Fibroblast of mammary gland (primary cell): ENCODE results near the gene SLX4IP.
A peak's percentile ranks its signal among the peaks of the same experiment; 100 is the strongest.
"Not testable (repeated sequence)": the region's sequence is repeated elsewhere in the genome, so short reads cannot be mapped to it uniquely, and the experiment has no call there.

Experiments
- DNase-seq: peaks from one replicate; pipeline ENCODE4 v3.0.0-alpha.2; 2010; ENCODE audit warnings: low read depth
- H3K4me3 ChIP-seq: 2 replicates; pipeline ENCODE4 v1.5.1; 2011; ENCODE audit warnings: low read depth, mild to moderate bottlenecking, low read length, moderate library complexity; ENCODE audit not compliant: control insufficient read depth
- TF ChIP-seq, protein P1 (sequence below): conservative IDR thresholded peaks from 2 replicates; pipeline ENCODE4 v1.5.1; 2011; ENCODE audit warnings: low read depth, low read length, inconsistent platforms; ENCODE audit not compliant: control insufficient read depth, insufficient read depth

The SLX4IP gene

DNA sequence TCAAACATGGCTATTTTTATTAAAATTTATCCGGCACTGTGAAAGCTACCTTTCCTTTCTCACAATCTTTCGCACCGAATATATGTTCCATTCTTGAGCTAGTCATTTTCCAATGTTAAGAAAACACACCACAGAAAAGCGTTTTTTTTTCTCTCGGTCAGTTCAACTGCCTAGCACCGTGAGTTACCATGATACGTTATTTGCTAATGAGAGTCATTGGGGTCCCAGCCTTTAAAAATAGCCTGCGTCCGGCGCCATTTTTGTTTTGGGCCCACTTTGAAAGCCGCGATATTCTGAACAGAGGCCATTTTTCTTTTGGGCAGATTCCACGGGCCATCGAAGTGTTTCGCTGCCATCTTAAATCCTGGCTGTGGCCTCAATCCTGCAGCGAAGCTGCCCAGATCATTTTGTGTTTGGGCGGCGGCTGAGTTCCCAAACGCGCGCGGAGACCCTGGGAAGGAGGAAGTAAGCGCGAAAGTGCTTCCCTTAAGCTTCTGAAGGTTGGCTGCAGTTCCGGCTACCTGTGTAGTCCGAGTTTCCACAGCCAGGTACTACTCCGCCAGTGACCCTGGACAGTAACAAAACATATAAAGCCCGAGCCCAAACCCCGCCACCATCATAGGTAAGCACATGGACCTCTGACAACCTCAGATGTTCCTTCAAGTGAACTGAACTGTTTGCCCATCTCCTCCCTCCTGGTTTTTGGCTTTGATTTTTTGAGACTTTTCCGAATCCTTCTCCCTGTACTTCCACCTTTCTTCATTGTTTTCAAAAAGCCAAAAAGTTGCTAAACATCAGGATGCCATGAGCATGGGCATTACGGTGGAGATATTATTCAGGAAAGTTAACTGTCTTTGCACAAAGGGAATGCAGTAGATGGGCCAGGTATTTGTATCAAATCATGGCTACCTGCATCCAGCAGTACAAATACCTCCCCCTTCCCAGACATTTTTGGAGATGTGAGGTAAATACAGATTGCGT lies at the start of gene SLX4IP:
Gene SLX4IP (plus strand): TSS at position 474 of the 981 bp plus-strand sequence. CDS start 22,900 bp downstream, outside the sequence.
- H3K4me3 ChIP-seq: peak within 1 kb of the TSS; percentile 86
- DNase-seq: peak; percentile 96
- TF ChIP-seq, protein P1, sequence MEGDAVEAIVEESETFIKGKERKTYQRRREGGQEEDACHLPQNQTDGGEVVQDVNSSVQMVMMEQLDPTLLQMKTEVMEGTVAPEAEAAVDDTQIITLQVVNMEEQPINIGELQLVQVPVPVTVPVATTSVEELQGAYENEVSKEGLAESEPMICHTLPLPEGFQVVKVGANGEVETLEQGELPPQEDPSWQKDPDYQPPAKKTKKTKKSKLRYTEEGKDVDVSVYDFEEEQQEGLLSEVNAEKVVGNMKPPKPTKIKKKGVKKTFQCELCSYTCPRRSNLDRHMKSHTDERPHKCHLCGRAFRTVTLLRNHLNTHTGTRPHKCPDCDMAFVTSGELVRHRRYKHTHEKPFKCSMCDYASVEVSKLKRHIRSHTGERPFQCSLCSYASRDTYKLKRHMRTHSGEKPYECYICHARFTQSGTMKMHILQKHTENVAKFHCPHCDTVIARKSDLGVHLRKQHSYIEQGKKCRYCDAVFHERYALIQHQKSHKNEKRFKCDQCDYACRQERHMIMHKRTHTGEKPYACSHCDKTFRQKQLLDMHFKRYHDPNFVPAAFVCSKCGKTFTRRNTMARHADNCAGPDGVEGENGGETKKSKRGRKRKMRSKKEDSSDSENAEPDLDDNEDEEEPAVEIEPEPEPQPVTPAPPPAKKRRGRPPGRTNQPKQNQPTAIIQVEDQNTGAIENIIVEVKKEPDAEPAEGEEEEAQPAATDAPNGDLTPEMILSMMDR: no peak

DNA sequence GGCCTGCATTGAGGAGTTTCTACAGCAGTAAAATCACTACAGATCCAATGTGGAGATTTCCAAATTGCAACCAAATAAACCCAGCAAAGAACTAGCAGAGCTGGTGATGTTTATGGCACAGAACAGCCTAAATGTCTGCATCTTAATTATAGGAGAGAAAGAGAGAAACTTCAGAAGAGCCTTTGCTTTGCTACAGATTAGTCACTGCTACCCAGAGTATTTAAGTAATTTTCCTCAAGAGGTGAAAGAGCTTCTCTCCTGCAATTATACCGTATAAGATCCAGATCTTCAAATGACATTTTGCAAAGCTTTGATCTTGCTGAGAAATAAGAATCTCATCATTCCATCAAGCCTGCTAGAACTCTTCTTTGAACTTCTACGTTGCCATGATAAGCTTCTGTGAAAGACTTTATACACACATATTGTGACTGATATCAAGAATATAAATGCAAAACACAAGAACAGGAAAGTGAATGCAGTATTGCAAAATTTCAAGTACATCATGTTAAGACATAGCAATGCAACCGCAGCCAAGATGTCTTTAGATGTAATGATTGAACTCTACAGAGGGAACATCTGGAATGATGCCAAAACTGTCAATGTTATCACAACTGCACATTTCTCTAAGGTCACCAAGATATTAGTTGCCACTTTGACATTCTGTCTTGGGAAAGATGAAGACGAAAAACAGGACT lies 49.1 kb upstream of the SLX4IP start:
- TF ChIP-seq, protein P1: no peak
- no peak overlapping the region for H3K4me3 ChIP-seq
- peak; percentile 13 for DNase-seq

DNA sequence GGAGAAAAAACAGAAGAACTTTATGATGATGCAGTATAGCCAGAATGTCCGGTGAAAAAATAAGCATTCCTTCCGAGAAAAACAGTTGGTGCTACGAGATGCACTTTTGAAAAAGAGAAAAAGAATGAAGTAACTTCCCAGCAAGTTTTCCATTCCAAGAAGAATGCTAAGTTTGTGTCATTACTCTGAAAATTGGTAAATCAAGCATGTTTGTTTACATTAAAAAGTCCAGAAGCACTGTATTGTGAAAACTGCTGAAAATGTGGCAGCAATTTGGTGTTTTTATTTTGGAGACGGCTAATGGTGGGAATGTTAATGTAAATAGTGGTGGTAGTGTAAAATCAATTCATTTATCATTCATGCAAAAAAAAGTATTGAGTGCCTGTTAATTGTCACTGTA lies 47.4 kb upstream of the SLX4IP start:
- H3K4me3 ChIP-seq: no peak overlapping the region
- TF ChIP-seq, protein P1: no peak
- DNase-seq: no peak

DNA sequence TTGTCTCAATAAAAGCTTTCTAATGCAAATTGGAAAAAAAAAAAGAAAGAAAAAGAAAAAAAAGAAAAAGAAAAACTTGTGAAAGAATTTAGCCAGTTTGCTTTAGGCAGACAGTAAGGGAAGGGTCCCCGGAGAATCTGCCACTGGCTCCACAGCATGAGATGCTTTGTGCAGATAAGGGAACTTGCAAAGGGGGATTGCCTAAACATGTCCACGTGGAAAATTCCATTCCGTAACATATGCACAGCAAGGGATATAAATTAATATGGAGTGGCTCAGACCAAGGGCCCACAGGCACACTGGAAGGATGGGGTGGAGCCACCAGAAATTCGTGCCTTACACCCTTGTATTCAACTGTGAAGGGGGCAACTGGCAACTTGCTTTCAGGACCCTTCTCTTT lies 46.5 kb upstream of the SLX4IP start:
- TF ChIP-seq, protein P1: no peak
- DNase-seq: no peak
- no peak overlapping the region for H3K4me3 ChIP-seq

DNA sequence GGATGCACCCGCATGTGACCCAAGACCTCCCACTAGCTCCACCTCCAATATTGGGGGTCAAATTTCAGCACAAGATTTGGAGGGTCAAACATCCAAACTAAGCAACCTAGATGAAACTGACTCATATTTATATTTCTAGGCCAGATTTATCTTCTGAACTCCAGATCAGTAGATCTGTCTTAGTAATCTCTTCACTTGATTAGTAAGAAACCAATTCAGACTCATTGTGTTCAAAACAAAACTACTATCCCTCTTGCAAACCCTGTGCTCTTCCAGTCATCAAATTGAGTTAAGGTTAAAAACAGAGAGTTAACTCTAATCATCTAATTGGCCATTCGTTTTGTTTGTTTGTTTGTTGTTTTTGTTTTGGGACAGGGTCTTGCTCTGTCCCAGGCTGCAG lies 44.4 kb upstream of the SLX4IP start:
- no peak overlapping the region for H3K4me3 ChIP-seq
- no peak for DNase-seq
- TF ChIP-seq, protein P1: no peak

DNA sequence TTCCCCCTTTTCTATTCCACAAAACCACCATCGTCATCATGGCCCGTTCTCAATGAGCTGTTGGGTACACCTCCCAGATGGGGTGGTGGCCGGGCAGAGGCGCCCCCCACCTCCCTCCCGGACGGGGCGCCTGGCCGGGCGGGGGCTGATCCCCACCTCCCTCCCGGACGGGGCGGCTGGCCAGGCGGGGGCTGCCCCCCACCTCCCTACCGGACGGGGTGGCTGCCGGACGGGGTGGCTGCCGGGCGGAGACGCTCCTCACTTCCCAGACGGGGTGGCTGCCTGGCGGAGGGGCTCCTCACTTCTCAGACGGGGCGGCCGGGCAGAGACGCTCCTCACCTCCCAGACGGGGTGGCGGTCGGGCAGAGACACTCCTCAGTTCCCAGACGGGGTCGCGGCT lies 40.4 kb upstream of the SLX4IP start:
- H3K4me3 ChIP-seq, DNase-seq: not testable (repeated sequence)

DNA sequence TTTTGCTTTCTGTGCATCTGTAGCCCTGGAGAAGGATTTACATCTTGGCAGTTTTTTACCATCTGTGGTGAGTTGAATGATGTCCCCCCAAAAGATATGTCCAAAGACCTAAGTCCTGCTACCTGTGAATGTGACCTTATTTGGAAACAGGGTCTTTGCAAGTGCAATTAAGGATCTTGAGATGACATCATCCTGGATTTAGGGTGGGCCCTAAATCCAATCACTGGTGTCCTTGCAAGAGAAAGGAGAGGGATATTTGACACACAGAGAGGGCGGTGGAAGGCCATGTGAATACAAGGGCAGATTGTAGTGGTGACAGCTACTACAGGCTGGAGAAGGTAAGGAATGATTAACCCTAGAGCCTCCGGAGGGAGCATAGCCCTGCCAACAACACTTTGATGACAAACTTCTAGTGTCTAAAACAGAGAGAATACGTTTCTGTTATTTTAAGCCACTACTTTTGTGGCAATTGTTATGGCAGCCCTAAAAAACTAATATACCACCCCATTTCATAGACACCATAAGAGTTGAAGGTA lies 36.2 kb upstream of the SLX4IP start:
- TF ChIP-seq, protein P1: no peak
- no peak overlapping the region for H3K4me3 ChIP-seq
- no peak for DNase-seq
